Rectal smooth muscle tissue (tissue), 1 donor: Measurements from ENCODE around the gene KIAA1671.

ENCODE experiments used
- H3K27ac ChIP-seq: one replicate; pipeline ENCODE4 v1.7.0; 2013; ENCODE audit warnings: low read depth, low read length, inconsistent platforms
- H3K27me3 ChIP-seq: one replicate; pipeline ENCODE4 v1.7.0; 2013; ENCODE audit warnings: low read length; ENCODE audit not compliant: control insufficient read depth, insufficient read depth
- H3K36me3 ChIP-seq: one replicate; pipeline ENCODE4 v1.7.0; 2013; ENCODE audit warnings: low read length; ENCODE audit not compliant: control insufficient read depth, insufficient read depth
- H3K4me1 ChIP-seq: one replicate; pipeline ENCODE4 v1.7.0; 2013; ENCODE audit warnings: low read length; ENCODE audit not compliant: control insufficient read depth, insufficient read depth
- H3K4me3 ChIP-seq: one replicate; pipeline ENCODE4 v1.7.0; 2013; ENCODE audit warnings: low read length
- H3K9ac ChIP-seq: one replicate; pipeline ENCODE4 v1.7.0; 2013; ENCODE audit warnings: low read length

Gene KIAA1671

DNA sequence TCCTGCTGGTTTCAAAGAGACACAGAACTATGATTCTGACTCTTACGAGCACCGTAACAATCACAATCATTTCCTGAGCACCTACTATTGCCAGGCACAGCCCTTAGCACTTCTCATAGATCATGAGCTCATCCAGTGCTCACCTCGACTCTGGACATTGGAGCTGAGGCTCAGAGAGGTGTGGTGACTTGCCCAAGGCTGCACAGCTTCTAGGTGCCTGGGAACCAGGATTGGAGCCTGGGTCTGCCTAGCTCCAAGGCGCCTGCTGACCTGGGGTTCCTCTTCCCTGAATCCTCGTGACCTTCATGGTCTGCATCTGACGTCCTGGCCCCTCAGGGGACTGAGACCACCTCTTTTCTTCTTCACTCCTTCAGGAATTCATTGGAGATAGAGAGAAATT is 196.5 kb downstream of the KIAA1671 start:
- H3K27ac ChIP-seq, result no peak overlapping the region
- H3K4me1 ChIP-seq, result peaks cover 4% of the 10 kb centered on the region
- no peaks in the 10 kb centered on the region for H3K27me3 ChIP-seq
- no peak overlapping the region for H3K4me3 ChIP-seq
- no peak overlapping the region for H3K9ac ChIP-seq
- no peaks in the 10 kb centered on the region for H3K36me3 ChIP-seq

DNA sequence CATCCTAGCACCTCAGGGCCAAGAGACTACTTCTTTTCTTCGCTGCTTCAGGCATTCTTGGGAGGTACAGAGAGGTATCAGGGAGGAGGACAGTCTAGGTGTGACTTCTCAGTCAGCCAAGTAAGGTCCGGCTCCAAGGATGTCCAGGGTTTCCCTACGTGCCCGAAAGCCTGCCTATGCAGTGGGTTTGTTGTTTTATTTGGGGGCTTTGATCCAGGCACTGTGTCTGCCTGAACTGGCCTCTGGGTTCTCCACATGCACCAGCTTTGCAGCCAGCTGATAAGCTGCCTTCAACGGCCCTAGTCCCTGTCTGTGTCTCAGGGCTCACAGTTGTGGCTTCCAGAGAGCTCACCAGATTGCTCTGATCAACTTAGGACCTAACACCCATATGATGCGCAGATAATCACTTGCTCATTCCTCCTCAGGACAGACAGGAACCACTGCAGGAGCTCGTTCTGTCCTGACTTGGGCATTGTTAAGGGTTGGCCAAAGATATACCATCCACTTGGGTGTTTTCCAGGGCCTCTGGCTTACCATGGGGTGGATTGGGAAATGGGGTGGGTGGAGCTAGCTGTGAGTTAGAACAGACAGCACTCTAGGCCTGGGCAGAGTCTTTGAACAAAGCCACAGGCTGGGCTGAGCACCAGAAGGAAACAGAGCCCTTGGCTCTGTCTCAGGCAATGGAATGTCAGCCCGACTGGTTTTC is 201.6 kb downstream of the KIAA1671 start:
- peak overlapping the region; percentile 76 for H3K27ac ChIP-seq
- peaks cover 16% of the 10 kb centered on the region for H3K4me1 ChIP-seq
- no peak overlapping the region for H3K4me3 ChIP-seq
- H3K36me3 ChIP-seq, result no peaks in the 10 kb centered on the region
- H3K27me3 ChIP-seq, result no peaks in the 10 kb centered on the region
- no peak overlapping the region for H3K9ac ChIP-seq

DNA sequence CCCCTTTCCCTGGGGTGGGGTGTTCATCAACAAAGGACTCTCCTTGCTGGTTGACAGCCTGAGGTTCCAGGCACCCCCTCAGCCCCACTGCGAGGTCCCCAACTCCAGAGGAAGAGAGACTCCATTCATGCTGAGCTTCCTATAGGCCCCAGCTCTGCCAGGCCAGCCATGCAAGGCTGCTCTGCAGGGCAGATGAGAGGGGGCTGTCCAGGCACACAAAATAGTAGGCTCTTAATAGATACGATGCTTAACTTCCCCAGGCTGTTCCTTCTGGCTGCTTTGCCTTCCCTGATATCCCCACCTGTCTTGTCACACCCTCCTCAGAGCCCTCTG is 202.1 kb downstream of the KIAA1671 start:
- no peak overlapping the region for H3K9ac ChIP-seq
- H3K27me3 ChIP-seq, result no peaks in the 10 kb centered on the region
- no peak overlapping the region for H3K4me3 ChIP-seq
- peak overlapping the region; percentile 76 for H3K27ac ChIP-seq
- H3K36me3 ChIP-seq, result no peaks in the 10 kb centered on the region
- peaks cover 16% of the 10 kb centered on the region for H3K4me1 ChIP-seq

DNA sequence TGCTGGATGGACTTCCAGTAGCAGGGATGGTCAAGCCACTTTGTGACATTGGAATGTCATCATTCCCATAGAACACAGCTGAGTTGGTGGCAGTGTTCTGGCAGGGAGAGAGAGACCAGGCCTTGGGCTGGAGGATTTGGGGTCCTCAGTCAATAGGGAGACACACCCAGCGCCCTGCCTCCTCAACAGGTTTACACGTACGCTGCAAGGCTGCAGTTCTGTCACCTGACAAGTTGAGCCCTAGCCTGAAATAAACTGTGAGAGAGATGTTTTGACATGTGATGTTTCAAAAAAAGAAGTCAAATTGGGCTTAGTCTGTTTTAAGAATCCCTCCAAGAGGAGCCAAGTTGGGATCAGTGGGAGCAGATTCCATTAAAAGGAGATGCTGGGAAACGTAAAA is 204.2 kb downstream of the KIAA1671 start:
- no peak overlapping the region for H3K4me3 ChIP-seq
- H3K36me3 ChIP-seq, result no peaks in the 10 kb centered on the region
- H3K9ac ChIP-seq, result no peak overlapping the region
- no peaks in the 10 kb centered on the region for H3K27me3 ChIP-seq
- H3K4me1 ChIP-seq, result peaks cover 16% of the 10 kb centered on the region
- no peak overlapping the region for H3K27ac ChIP-seq

DNA sequence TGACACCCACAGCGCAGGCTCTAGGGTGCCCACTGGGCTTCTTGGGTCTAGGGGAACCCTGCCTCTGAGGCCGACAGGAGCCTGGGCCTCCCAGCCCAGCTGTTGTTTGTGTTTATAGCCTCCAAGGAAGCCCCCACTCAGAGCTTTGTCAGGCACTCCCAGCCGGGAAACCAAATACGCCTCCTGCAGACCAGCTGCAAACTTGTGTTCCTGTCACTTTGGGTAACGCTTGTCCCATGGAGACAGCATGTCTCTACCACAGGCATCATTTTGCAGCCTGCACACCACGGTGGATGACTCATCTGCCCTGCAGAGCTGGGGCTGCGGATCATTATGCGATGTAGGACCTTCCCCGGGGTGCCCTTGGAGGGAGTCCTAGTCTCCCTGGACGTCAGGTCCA is 206.5 kb downstream of the KIAA1671 start:
- H3K9ac ChIP-seq, result no peak overlapping the region
- H3K27me3 ChIP-seq, result no peaks in the 10 kb centered on the region
- peaks cover 12% of the 10 kb centered on the region for H3K4me1 ChIP-seq
- no peak overlapping the region for H3K27ac ChIP-seq
- H3K36me3 ChIP-seq, result no peaks in the 10 kb centered on the region
- no peak overlapping the region for H3K4me3 ChIP-seq

DNA sequence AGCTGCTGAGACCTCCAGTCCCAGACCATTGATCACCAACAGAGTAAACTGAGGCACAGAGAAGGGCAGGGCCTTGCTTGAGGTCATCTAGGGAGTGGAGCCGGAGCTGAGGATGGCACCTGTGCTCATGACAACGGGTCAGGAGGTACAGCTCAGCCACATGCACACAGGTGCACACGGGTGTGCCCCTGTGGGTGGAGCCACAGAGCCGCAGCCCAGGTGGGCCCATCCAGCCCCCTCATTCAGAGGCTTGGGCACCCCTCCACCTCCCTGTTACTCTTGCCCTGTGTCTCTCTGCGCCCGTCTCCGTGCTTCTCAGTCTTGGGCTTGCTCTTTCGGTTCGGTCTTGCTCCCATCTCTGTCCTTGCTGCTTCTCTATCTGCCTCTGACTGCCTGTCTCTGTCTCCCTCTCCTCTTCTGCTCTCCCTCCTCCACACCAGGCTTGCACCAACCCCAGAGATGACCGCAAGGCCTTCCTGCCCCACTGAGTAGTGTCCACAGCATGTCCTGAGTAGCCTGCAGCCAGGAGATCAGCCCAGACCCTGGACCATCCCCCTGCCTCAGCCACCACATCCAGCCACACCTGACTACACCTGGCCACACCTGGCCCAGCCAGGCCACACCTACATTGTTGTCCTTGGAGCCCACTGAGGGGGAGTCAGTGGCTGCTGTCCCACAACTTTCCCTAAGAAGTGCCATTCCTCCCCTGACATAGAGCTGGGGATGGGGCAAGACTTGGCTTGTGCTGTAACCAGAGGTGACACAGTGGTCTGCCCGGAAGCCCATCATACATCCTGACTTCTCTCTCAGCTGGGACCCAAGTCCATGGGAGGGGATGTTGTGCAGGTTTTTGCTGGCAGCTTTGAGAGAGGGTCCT is 207.8 kb downstream of the KIAA1671 start:
- Histone ChIP-seq H3K36me3 (no peaks in the 10 kb centered on the region), H3K4me3 (no peak overlapping the region), H3K9ac (no peak overlapping the region), H3K4me1 (peaks cover 3% of the 10 kb centered on the region), H3K27ac (no peak overlapping the region), H3K27me3 (no peaks in the 10 kb centered on the region)

DNA sequence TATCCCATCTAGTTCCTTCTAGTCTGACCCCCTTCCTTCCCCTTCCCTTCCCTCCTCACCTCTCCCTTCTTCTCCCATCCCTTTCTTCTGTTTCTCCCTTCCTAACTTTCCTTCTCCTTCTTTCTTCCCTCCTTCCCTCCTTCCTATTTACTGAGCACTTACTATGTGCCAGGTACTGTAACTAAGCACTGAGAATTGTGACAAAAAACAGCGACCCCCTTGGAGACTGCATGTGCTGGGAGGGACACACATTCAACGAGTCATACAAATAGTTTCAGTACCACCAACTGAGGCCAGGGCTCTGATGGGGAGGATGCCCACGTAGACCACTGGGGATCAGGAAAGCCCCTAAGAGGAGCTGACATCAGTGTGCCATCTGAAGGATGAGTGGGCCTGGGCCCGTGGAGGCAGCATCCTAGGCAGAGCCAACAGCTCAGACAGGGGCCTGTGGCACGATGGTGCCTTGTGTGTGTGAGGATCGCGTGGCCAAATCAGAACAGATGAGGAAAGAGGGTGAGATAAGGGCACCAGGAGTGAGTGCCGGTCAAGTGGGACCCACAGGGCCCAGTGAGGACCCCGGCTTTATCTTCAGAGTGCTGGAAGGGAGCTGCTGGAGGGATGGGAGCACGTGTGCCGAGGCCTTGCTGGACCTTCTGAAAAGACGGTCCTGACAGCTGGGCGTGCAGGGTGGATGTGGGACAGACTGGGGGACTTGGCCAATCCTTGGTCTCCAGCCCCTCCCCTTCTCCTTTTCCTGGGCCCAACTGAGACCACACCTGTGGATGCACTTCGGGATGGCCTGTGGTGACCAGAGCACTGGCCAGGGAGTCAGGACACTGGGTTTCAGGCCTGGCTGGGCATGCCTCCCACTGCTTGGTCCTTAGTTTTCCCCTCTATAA is 208.8 kb downstream of the KIAA1671 start:
- H3K27ac ChIP-seq, result no peak overlapping the region
- no peaks in the 10 kb centered on the region for H3K36me3 ChIP-seq
- peaks cover 4% of the 10 kb centered on the region for H3K4me1 ChIP-seq
- no peak overlapping the region for H3K9ac ChIP-seq
- no peak overlapping the region for H3K4me3 ChIP-seq
- H3K27me3 ChIP-seq, result no peaks in the 10 kb centered on the region

DNA sequence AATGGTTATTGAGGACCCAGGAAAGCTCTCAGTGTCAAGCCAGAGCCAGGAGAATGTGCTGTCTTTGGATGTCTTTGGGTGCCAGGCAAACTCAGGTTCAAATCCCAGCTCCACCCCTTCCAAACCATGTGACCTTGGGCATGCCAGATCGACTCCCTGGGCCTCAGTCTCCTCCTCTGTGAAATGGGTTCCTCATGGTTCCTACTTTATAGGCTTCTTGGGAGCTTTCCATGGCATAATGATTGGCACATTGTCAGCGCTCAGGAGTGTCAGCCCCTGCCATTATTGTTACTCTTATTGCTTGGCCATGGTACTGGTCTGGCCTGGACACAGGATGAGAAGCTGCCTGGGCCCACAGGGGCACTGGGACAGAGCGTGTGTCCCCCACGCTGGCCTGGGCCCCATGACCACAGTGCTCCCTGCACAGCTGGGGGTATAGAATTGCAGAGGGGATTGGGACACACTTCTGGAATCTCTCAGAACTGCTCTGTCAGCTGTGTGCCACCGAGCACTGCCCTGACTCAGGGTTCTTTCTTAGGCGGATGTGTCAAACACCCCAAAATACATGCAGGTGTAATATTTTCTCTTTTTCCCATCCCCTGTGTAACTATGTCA is 209.5 kb downstream of the KIAA1671 start:
- Histone ChIP-seq H3K36me3 (no peaks in the 10 kb centered on the region), H3K4me3 (no peak overlapping the region), H3K9ac (no peak overlapping the region), H3K4me1 (peaks cover 4% of the 10 kb centered on the region), H3K27me3 (no peaks in the 10 kb centered on the region), H3K27ac (no peak overlapping the region)

DNA sequence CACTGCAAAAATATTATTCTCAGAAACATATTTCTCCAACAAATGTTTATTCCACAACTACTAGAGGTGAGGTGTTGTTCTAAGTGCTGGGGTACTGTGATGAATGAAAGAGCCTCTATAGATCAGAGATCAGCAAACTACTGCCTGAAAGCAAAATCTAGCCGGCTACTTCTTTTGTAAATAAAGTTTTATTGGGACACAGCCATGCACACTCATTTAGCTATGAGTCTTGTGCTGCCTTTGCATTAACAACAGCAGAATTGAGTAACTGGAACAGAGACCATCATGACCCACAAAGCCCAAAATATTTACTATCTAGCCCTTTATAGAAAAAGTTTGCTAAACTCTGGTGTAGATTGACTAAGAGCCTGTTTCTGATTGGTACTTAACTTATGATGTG is 210.0 kb downstream of the KIAA1671 start:
- Histone ChIP-seq H3K27ac (no peak overlapping the region), H3K4me1 (peaks cover 4% of the 10 kb centered on the region), H3K27me3 (no peaks in the 10 kb centered on the region), H3K36me3 (no peaks in the 10 kb centered on the region), H3K4me3 (no peak overlapping the region), H3K9ac (no peak overlapping the region)

DNA sequence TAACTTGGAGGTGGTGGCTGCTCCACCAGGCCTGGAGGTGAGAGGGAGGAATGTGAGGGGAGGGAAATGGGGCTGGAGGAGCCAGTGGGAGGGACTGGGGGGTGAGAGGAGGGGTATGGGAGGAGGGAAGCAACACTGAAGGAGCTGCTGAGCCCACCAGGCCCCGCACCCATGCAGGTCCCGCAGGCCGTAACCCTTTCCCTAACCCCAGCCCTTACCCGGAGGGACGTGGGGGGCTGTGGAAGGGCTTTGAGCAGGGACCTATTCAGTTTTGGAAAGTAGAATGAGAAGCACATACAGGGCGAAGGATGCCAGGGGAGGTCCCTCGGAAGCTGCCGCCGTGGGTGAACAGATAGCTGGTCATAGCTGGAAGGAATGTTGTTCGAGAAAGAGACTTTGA is 213.3 kb downstream of the KIAA1671 start:
- Histone ChIP-seq H3K27ac (no peak overlapping the region), H3K27me3 (no peaks in the 10 kb centered on the region), H3K4me1 (peaks cover 4% of the 10 kb centered on the region), H3K9ac (no peak overlapping the region), H3K4me3 (no peak overlapping the region), H3K36me3 (no peaks in the 10 kb centered on the region)

DNA sequence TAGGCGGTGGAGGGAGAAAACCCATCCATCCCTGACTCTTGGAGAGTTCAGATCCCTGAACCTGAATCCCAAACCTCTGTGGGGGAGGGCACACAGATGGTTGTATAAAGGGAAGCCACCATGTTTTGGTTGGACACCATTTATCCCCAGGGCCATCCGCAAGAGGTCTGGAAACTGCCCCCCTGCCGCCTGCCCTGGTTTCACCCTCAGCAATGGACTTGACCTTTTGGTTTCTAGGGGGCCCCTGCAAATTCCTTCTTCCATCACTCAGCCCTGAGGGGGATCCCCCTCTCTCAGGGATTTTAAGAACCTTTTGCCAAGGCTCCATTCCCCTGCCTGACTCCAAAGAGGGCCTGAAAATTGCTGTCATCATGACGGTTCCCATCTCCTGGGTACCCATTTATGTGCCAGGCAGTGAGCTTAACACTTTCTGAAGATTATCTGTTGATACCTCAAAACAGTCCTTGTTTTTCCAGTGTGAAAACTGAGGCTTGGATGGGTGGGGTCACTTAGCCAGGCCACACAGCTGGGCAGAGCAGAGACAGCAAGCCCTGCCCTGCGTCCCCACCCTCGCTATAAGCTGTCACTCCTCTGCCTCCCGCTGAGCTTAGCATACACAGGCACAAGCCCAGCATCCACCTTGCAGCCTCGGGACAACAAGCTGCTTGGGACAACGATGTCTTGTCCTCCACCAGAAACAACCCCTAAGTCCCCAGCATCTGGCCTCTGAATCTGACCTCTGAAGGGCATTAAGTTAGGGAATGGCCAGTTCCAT is 213.9 kb downstream of the KIAA1671 start:
- peaks cover 4% of the 10 kb centered on the region for H3K4me1 ChIP-seq
- no peaks in the 10 kb centered on the region for H3K27me3 ChIP-seq
- no peaks in the 10 kb centered on the region for H3K36me3 ChIP-seq
- H3K27ac ChIP-seq, result no peak overlapping the region
- H3K4me3 ChIP-seq, result no peak overlapping the region
- H3K9ac ChIP-seq, result no peak overlapping the region
